BLaER1 treated with 17β-estradiol and CSF1 and Interleukin-3, amounts not matched to agents 10 nM and 100 nM (cell line): ENCODE results near the gene ZYX.
"Not testable (repeated sequence)": the region's sequence is repeated elsewhere in the genome, so short reads cannot be mapped to it uniquely, and the experiment has no call there.

Source experiments
- H3K27ac ChIP-seq, 11 experiments: shearing (Covaris generic); formaldehyde crosslinking; 2 replicates each; pipeline ENCODE4 v1.8.1; 2022
- H3K27me3 ChIP-seq, 11 experiments: shearing (Covaris generic); formaldehyde crosslinking; 2 replicates each; pipeline ENCODE4 v1.8.1; 2022
- H3K36me3 ChIP-seq, 11 experiments: shearing (Covaris generic); formaldehyde crosslinking; 2 replicates each; pipeline ENCODE4 v1.8.1; 2022
- H3K4me1 ChIP-seq, 10 experiments: shearing (Covaris generic); formaldehyde crosslinking; 2 replicates each; pipeline ENCODE4 v1.8.1; 2022
- H3K4me2 ChIP-seq, 11 experiments: shearing (Covaris generic); formaldehyde crosslinking; 2 replicates each; pipeline ENCODE4 v1.8.1; 2022
- H3K4me3 ChIP-seq, 10 experiments: shearing (Covaris generic); formaldehyde crosslinking; 2 replicates each; pipeline ENCODE4 v1.8.1; 2022
- H3K9ac ChIP-seq, 11 experiments: shearing (Covaris generic); formaldehyde crosslinking; 2 replicates each; pipeline ENCODE4 v1.8.1; 2022
- H3K9me3 ChIP-seq, 11 experiments: shearing (Covaris generic); formaldehyde crosslinking; replicated peaks in 1 of 11; 2 replicates each; pipeline ENCODE4 v1.8.1; 2022
- H4K20me1 ChIP-seq, 11 experiments: shearing (Covaris generic); formaldehyde crosslinking; 2 replicates each; pipeline ENCODE4 v1.8.1; 2022
- Cebpa-rat ChIP-seq, 11 experiments: shearing (Covaris generic); IDR thresholded peaks; 2 replicates each; pipeline ENCODE4 v1.8.1; 2022

ZYX gene

DNA sequence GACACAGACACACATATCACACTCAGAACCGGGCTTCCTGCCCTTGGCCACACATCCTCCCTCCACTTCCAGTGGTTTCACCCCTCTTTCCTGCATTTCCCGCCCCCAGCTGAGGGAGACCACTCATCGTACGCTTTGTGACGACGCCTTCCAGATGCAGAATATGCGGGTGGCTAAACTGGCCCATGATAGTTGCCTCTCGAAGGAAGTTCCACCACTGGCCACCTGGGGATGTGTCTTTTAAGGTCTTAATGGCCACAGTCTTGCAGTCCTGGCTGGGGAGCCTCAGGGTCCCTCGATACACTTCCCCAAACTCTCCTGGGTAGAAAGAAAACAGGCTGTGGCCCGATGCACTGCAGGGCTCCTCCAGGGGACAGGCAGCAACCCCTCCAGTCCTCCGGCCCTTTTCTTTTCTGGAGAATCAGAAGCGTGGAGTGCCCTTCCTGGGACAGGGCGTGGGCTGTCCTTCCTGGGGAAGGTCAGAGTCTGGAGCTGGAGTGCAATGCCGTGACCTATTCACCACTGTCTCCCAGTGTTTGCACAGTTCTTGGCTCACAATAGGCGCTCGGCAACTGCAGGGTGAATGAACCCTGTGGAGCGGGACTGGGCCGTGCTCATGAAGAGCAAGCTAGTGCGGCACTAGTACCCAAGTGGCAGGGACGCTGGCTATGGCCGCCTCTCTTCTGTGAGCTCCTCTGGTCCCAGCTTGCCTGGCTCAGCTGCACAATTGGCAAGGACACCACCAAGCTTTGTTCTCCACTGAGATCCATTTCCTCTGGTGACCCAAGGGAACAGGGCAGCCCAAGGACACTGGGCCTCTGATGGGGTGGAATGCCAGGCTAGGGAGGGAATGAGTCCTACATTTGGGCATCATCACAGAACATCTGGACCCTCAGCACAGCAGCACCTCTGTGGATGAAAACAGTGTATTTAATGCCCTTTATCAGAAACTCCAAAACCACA, 14.3 kb downstream of the ZYX start:
- H3K9me3 ChIP-seq: no peaks in the 10 kb centered on the region
- TF ChIP-seq Cebpa-rat (IDR thresholded peaks at IDR 0.05): no peak
- H3K27ac ChIP-seq: peak overlapping the region in 3 of 11 experiments; percentile 6 to 27 (median 9); a peak in 3 of 22 replicates
- peaks cover 0 to 62% (median 38%) of the 10 kb centered on the region in 11 experiments; a peak in 20 of 22 replicates for H4K20me1 ChIP-seq
- peak overlapping the region in 4 of 11 experiments; percentile 5 to 30 (median 13); a peak in 3 of 22 replicates for H3K9ac ChIP-seq
- peaks cover 16 to 53% (median 31%) of the 10 kb centered on the region in 10 experiments for H3K4me1 ChIP-seq
- peak overlapping the region; percentile 8 to 96 (median 77); a peak in 21 of 22 replicates for H3K4me2 ChIP-seq
- H3K27me3 ChIP-seq: no peaks in the 10 kb centered on the region
- H3K36me3 ChIP-seq: peaks cover 19 to 32% (median 26%) of the 10 kb centered on the region in 11 experiments
- peak overlapping the region in 1 of 10 experiments; percentile 8; a peak in 2 of 20 replicates for H3K4me3 ChIP-seq

DNA sequence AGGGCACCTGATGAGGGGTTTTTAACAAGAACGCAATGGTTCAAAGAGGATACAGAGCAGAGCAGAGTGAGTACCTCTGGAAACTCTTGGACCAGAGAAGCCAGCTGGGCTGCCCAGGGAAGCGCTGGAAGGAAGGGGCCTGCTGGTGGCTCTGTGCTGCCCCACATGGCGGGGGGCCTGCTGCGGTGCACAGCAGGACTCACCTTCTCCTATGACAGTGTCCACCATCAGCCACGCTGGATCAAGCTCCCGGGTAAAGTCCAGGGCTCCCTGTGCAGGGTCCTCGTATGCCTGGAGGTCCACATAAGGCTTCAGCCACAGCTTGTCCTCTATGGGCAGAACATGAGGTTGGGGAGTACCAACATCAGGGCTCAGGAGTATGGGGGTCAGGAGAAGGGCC, 15.0 kb downstream of the ZYX start:
- no peak for TF ChIP-seq Cebpa-rat (IDR thresholded peaks at IDR 0.05)
- H3K27me3 ChIP-seq: no peaks in the 10 kb centered on the region
- H3K27ac ChIP-seq: no peak overlapping the region
- H3K9ac ChIP-seq: no peak overlapping the region
- H3K4me1 ChIP-seq: peaks cover 16 to 46% (median 31%) of the 10 kb centered on the region in 10 experiments
- H4K20me1 ChIP-seq: peaks cover 0 to 55% (median 31%) of the 10 kb centered on the region in 11 experiments; a peak in 20 of 22 replicates
- H3K4me2 ChIP-seq: peak overlapping the region in 8 of 11 experiments; percentile 69 to 96 (median 86); a peak in 14 of 22 replicates
- peaks cover 11 to 25% (median 18%) of the 10 kb centered on the region in 11 experiments for H3K36me3 ChIP-seq
- H3K9me3 ChIP-seq: no peaks in the 10 kb centered on the region
- no peak overlapping the region for H3K4me3 ChIP-seq

DNA sequence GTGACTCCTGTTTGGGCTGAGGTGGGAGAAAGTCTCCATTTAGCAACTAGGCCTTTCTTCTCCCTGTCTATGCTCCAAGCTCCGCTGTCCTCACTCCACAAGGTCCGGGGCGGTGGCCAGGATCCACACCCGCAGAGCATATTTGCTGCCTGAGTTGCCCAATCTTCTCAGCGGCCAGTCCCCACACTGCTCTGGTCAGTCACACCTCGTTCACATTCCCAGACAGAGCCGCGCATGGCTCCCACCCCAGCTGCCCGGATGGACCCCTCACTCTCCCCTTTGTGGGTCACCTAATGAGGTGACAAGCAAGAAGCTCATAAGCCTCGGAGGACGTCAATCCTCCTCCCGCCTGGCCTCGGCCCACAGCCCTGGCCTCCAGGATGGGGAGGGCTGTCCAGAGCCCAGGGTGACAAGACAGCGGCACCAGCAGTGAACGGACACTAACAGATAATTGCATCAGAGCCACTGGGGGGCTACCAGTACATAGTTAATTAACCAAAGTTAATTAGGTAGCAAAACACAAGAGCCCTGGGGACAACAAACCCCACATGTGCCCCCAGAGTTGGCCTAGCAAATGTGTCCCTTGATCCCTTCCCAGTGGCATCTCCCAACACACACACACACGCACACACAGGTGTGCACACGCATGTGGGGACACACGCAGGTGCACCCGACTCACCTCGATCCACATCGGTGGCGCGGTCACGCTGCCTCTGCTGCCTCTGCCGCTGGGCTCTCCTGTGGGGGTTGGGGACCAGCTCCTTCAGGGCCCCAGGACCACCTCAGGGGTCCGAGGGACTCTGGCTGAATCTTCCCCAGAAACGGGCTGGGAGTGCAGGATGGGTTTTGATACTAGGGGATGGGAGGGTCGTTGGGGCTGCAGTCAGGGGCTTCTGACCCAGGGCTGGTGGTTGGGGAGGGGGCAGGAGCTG, 15.7 kb downstream of the ZYX start:
- Histone ChIP-seq H3K27me3 (no peaks in the 10 kb centered on the region), H3K9me3 (no peaks in the 10 kb centered on the region), H3K4me2 (no peak overlapping the region), H3K4me3 (no peak overlapping the region), H3K9ac (no peak overlapping the region), H3K4me1 (peaks cover 14 to 41% (median 30%) of the 10 kb centered on the region in 10 experiments; a peak in 19 of 20 replicates), H3K27ac (no peak overlapping the region), H3K36me3 (peaks cover 4 to 18% (median 11%) of the 10 kb centered on the region in 11 experiments; a peak in 21 of 22 replicates), H4K20me1 (peaks cover 0 to 48% (median 24%) of the 10 kb centered on the region in 11 experiments; a peak in 20 of 22 replicates)
- no peak for TF ChIP-seq Cebpa-rat (IDR thresholded peaks at IDR 0.05)

DNA sequence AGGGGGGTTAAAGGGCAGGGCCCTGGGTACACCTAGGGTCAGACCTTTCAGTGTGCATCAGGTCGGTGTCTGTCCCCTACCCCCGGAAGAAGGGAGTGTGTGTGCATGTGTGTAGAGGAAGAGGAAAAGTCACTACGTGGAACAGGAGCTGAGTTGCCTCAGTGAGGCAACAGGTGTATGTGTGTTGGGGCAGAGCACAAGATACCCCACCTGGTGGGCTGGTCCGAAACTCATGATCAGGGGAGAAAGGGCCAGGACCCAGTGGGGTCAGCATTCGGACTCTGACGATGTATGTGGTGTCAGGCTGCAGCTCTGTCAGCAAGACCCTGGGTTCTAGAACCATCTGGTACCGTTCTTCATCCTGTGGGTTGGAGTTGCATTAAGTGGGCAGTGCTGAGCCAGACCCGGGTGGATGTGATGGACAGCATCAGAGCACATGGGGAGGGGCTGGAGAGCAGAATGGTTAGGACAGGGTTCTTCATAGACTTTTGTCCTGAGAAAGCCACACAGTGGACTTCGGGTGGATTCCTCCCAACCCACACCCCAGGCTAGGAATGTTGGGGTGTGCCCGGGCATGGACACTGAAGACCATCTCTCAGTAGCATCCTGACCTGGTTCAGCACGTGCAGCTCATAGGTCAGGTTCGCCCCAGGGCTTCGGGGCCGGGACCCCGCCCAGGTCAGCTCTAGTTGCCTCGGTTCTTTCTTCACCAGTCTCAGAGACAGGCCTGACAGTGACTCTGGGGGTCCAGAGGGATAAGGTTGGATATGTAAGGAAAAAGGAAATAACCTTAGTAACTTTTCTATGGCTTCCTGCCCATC, 16.8 kb downstream of the ZYX start:
- no peak for TF ChIP-seq Cebpa-rat (IDR thresholded peaks at IDR 0.05)
- H3K9ac ChIP-seq: no peak overlapping the region
- no peaks in the 10 kb centered on the region for H3K27me3 ChIP-seq
- no peak overlapping the region for H3K4me3 ChIP-seq
- no peak overlapping the region for H3K27ac ChIP-seq
- no peak overlapping the region for H3K4me2 ChIP-seq
- H4K20me1 ChIP-seq: peaks cover 0 to 38% (median 13%) of the 10 kb centered on the region in 11 experiments; a peak in 18 of 22 replicates
- peaks cover 0 to 7% (median 1%) of the 10 kb centered on the region in 11 experiments; a peak in 10 of 22 replicates for H3K36me3 ChIP-seq
- no peaks in the 10 kb centered on the region for H3K9me3 ChIP-seq
- H3K4me1 ChIP-seq: peaks cover 12 to 37% (median 29%) of the 10 kb centered on the region in 10 experiments; a peak in 19 of 20 replicates

- no peaks in the 10 kb centered on the region for H3K9me3 ChIP-seq
- peaks cover 0 to under 1% (median 0%) of the 10 kb centered on the region in 11 experiments; a peak in 1 of 22 replicates for H3K36me3 ChIP-seq
- H3K9ac ChIP-seq: no peak overlapping the region
- no peaks in the 10 kb centered on the region for H3K27me3 ChIP-seq
- no peak overlapping the region for H3K4me2 ChIP-seq
- peaks cover 12 to 30% (median 24%) of the 10 kb centered on the region in 10 experiments; a peak in 19 of 20 replicates for H3K4me1 ChIP-seq
- H3K4me3 ChIP-seq: no peak overlapping the region
- TF ChIP-seq Cebpa-rat (IDR thresholded peaks at IDR 0.05): no peak
- H3K27ac ChIP-seq: no peak overlapping the region
- peaks cover 0 to 31% (median 6%) of the 10 kb centered on the region in 11 experiments; a peak in 16 of 22 replicates for H4K20me1 ChIP-seq
Observed at GRCh38 chr7:143398616-143399015, 17.5 kb downstream of the ZYX start.

GRCh38 chr7:143399151-143399550, 18.0 kb downstream of the ZYX start:
- H3K4me2 ChIP-seq: no peak overlapping the region
- H3K27me3 ChIP-seq: no peaks in the 10 kb centered on the region
- peaks cover 0 to 25% (median 5%) of the 10 kb centered on the region in 11 experiments; a peak in 12 of 22 replicates for H4K20me1 ChIP-seq
- no peak overlapping the region for H3K4me3 ChIP-seq
- H3K27ac ChIP-seq: no peak overlapping the region
- no peak overlapping the region for H3K9ac ChIP-seq
- peaks cover 12 to 26% (median 21%) of the 10 kb centered on the region in 10 experiments for H3K4me1 ChIP-seq
- no peaks in the 10 kb centered on the region for H3K36me3 ChIP-seq
- no peaks in the 10 kb centered on the region for H3K9me3 ChIP-seq
- TF ChIP-seq Cebpa-rat (IDR thresholded peaks at IDR 0.05): no peak

DNA sequence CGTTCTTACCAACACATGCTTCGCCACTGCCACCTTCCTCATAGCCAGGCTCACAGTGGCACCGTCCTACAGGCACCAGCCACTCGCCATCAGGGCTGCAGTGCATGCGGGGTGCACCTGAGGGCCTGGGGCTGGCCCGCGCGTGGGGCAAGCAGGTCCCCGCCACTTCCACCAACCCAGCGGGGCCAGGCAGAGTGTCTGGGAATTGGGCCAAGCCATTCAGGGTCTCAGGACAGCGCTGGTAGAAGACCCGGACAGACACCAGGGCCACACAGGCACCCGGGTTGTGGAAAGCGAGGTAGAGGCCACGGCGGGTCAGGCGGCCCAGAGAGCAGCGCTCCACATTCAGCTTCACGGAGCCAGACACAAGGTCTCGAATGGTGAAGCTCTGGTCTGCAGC, 18.5 kb downstream of the ZYX start:
- no peaks in the 10 kb centered on the region for H3K36me3 ChIP-seq
- H3K27ac ChIP-seq: no peak overlapping the region
- H3K9me3 ChIP-seq: no peaks in the 10 kb centered on the region
- H3K4me2 ChIP-seq: no peak overlapping the region
- TF ChIP-seq Cebpa-rat (IDR thresholded peaks at IDR 0.05): no peak
- no peaks in the 10 kb centered on the region for H3K27me3 ChIP-seq
- H3K4me1 ChIP-seq: peaks cover 10 to 22% (median 16%) of the 10 kb centered on the region in 10 experiments
- no peak overlapping the region for H3K4me3 ChIP-seq
- peaks cover 0 to 20% (median 5%) of the 10 kb centered on the region in 11 experiments; a peak in 11 of 22 replicates for H4K20me1 ChIP-seq
- no peak overlapping the region for H3K9ac ChIP-seq

DNA sequence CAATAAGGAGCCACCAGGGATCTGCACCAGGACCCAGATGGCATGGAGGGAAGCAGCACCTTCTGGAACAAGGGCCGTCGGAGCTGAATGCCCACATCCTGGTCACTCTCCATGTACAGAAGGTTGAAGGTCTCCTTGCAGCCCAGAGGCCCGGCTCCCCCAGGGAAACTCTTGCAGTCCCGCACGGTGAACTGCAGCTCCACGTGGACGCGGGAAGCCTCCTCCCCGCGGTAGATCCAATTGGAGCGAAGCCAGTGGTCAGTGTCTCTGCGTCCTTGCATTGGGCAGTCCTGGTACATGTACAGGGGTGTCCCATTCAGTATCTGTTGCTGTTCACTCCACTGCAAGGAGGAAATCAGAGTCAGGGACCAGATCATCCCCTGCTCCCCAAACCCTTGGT, 20.1 kb downstream of the ZYX start:
- no peaks in the 10 kb centered on the region for H3K36me3 ChIP-seq
- no peak overlapping the region for H3K4me3 ChIP-seq
- no peaks in the 10 kb centered on the region for H3K9me3 ChIP-seq
- H3K4me2 ChIP-seq: no peak overlapping the region
- H3K4me1 ChIP-seq: peaks cover 0 to 18% (median 4%) of the 10 kb centered on the region in 10 experiments; a peak in 12 of 20 replicates
- peaks cover 0 to 5% (median 0%) of the 10 kb centered on the region in 11 experiments; a peak in 1 of 22 replicates for H4K20me1 ChIP-seq
- TF ChIP-seq Cebpa-rat (IDR thresholded peaks at IDR 0.05): no peak
- H3K9ac ChIP-seq: no peak overlapping the region
- H3K27me3 ChIP-seq: no peaks in the 10 kb centered on the region
- no peak overlapping the region for H3K27ac ChIP-seq

DNA sequence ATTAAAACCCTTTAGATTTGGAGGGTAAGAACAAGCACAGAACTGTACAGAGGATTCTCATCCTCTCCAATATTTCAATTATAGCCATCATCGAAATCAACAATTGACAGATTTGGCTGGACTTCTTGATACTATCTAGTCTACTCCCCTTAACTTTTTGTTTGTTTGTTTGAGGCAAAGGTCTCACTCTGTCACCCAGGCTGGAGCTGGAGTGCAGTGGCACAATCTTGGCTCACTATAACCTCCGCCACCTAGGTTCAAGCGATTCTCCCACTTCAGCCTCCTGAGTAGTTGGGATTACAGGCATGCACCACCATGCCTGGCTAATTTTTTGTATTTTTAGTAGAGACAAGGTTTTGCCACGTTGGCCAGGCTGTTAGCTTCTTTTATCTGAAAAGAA, 21.1 kb downstream of the ZYX start:
- H3K4me1 ChIP-seq: peaks cover 0 to 28% (median 10%) of the 10 kb centered on the region in 10 experiments; a peak in 16 of 20 replicates
- not testable (repeated sequence) for H3K27me3 ChIP-seq, H3K36me3 ChIP-seq

More for the DNA sequence above, 21.1 kb downstream of the ZYX start:
- not testable (repeated sequence) for H4K20me1 ChIP-seq, H3K4me3 ChIP-seq, H3K4me2 ChIP-seq, H3K9me3 ChIP-seq, H3K27ac ChIP-seq, H3K9ac ChIP-seq
